GM19438 (cell line): Measurements from ENCODE around the gene CLEC17A.
"Not testable (repeated sequence)": the region's sequence is repeated elsewhere in the genome, so short reads cannot be mapped to it uniquely, and the experiment has no call there.

Experiments
- ATAC-seq: cut with Tn5 transposase; IDR thresholded peaks from one replicate; pipeline ENCODE4 v1.9.1; 2021; ENCODE audit warnings: low read depth; ENCODE audit not compliant: unreplicated experiment

The CLEC17A gene, protein sequence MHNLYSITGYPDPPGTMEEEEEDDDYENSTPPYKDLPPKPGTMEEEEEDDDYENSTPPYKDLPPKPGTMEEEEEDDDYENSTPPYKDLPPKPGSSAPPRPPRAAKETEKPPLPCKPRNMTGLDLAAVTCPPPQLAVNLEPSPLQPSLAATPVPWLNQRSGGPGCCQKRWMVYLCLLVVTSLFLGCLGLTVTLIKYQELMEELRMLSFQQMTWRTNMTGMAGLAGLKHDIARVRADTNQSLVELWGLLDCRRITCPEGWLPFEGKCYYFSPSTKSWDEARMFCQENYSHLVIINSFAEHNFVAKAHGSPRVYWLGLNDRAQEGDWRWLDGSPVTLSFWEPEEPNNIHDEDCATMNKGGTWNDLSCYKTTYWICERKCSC

DNA sequence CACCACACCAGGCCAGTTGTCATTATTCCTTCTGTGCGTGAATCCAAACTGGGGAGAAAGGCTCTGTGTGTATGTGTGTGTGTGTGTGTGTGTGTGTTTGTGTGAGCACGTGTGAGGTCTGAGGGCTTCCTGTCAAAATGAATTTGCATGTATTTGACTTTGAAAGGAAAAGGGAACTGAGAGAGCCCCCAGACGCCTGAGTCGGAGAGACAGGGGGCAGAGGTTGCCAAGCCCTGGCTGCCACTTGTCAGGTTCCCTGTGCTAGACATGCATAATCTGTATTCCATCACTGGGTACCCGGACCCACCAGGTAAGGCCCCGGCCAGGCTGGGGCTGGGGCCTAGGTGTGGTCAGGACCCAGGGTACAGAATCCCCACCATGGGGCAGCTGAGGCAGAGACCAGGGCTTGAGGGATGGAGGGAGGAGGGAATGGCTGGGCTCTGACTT is at the start of gene CLEC17A:
Gene CLEC17A (plus strand): TSS at position 191 of the 447 bp plus-strand sequence. CDS start 77 bp downstream, at position 268.
- ATAC-seq = no peak

GRCh38 chr19:14533450-14533849 is 49.4 kb upstream of the CLEC17A start:
- no peak for ATAC-seq

GRCh38 chr19:14536926-14537692 is 45.8 kb upstream of the CLEC17A start:
- ATAC-seq = no peak

GRCh38 chr19:14540741-14541525 is 42.0 kb upstream of the CLEC17A start:
- no peak for ATAC-seq

DNA sequence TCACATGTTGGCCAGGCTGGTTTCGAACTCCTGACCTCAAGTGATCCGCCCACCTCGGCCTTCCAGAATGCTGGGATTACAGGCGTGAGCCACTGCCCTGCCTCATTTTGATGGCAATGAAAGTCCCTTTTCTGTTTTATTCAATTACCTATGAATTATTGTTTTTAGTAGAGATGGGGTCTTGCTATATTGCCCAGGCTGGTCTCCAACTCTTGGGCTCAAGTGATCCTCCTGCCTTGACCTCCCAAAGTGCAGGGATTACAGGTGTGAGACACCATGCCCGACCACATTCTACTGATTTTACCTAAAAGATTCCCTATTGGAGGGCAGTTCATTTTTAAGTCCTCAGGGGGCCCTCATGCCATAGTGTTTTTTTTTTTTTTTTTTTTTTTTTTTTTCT is 40.9 kb upstream of the CLEC17A start:
- not testable (repeated sequence) for ATAC-seq

DNA sequence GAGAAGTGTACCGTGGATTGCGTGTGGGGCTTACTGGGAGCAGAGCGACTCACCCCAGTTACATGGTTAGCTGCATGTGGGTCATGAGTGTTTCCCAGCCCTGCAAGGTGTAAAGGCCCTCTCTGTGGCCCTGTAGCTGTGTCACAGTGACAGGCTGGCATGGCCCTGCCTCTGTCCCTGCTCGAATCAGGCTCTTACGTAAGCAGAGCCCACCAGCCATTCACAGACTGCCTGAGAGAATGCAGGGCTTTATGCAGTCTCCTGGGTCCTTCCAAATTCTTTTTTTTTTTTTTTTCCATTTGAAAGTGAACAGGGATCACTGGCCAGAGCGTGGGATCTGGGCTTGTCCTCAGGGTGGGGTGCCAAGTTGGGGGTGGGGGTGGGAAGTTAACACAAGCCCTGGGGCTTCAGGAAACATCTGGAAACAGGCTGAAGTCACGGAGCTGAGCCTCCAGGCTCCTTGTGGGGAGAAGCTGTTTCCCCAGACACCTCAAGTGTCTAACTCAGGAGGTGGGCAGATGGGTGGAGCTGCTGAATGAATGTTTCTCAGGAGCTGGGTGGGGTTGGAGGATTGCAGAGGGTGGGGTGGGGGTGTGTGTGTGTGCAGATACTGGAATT is 40.1 kb upstream of the CLEC17A start:
- no peak for ATAC-seq

GRCh38 chr19:14544047-14544446 is 38.8 kb upstream of the CLEC17A start:
- no peak for ATAC-seq

DNA sequence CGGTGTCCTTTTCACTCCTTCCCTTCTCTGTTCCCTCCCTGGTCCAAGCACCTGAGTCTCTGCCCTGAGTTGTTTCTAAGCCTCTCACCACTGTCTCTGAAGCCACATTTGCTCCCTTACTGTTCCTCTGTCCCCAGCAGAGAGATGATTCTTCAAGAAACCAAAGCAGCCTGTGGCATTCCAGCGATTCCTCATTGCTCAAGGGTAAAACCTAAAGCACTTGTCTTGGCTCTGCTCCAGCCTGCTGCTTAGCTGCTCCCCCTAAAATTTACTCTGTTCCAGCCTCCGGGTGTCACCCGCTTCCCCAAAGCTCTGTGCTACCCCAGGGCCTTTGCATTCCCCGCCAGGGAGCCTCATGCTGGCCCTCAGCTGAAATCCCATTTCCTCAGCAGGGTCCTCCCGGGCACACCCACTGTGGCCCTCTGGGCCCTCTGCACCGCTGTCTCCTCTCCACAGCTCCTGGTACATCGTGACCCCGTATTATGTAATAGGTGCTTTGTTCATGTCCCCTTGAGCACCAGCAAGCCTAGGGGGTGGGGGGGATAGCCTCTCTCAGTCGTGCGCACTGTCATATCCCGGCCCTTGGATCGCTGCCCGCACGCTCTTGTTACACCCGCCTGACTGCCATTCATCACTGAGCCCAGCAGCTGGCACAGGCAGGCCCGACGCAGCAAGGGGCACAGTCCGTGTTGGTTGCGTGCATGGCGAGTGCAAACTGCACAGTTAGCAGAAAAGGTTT is 37.7 kb upstream of the CLEC17A start:
- no peak for ATAC-seq

GRCh38 chr19:14545716-14546082 is 37.2 kb upstream of the CLEC17A start:
- ATAC-seq = no peak

DNA sequence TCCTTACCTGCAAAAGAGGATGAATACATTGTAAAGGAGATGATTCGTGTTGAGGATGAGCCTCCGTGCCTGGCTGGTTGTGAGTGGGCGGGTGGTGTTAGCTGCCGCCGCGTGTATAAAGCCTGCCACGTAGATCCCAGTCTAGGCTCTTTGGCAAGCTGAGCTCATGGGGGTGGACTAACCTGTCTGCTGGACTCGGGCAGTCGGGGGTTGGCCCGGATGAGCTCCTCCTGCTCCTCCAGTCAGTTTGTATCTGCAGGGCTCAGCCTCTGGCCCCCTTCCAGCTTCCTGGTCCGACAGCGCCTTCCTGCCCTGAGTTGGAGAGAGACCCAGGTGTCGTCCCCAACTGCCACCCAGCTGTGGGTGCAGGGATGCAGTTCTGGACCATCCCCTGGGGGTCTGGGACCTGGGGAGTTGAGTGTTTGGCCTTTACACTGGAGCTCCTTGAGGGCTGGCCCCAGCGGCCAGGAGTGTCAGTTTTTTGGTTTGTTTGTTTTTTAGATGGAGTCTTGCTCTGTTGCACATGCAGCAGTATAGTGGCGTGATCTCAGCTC is 32.6 kb upstream of the CLEC17A start:
- no peak for ATAC-seq

- ATAC-seq = not testable (repeated sequence)
Measured at GRCh38 chr19:14551134-14552005, 31.5 kb upstream of the CLEC17A start.

GRCh38 chr19:14552006-14552360 is 30.9 kb upstream of the CLEC17A start:
- ATAC-seq = not testable (repeated sequence)

- ATAC-seq = no peak
Measured at GRCh38 chr19:14553042-14553938, 29.6 kb upstream of the CLEC17A start.

DNA sequence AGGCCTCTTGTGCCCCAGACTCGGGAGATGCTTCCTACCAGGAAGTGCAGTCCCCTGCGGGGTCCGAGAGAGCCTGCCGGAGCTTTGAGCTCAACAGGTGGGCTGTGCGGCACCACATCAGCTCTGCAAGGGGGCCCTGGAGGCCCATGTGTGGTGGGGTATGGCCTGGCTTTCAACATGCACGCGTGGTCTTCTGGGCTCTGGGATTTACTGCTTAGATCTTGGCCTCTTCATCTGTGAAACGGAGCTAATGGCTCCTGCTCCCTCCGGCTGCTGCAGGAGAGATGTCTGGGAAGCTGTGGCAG is 29.0 kb upstream of the CLEC17A start:
- no peak for ATAC-seq

GRCh38 chr19:14554382-14554812 is 28.5 kb upstream of the CLEC17A start:
- ATAC-seq = no peak

GRCh38 chr19:14555918-14556661 is 26.8 kb upstream of the CLEC17A start:
- no peak for ATAC-seq

- no peak for ATAC-seq
Measured at GRCh38 chr19:14556662-14557188, 26.2 kb upstream of the CLEC17A start.
